ENCODE results near the gene SLC6A13. TPM values are rescaled to one million over a fixed set of nuclear protein-coding genes. Genes with fewer than 3 reads are reported as not detected.
A peak's percentile ranks its signal among the peaks of the same experiment; 100 is the strongest.
"Not testable (repeated sequence)": the region's sequence is repeated elsewhere in the genome, so short reads cannot be mapped to it uniquely, and the experiment has no call there.

SLC6A13 gene
- total RNA-seq, 1 donor from 2014 or later = 91.6 TPM

GRCh38 chr12:203462-204260 lies 59.0 kb downstream of the SLC6A13 start:
- ATAC-seq (peak; percentile 40), DNase-seq (ENCODE audit: low spot score) (no peak)

GRCh38 chr12:203074-203461 lies 59.6 kb downstream of the SLC6A13 start:
- ATAC-seq (no peak), DNase-seq (ENCODE audit: low spot score) (no peak)

GRCh38 chr12:202081-202731 lies 60.4 kb downstream of the SLC6A13 start:
- ATAC-seq (no peak), DNase-seq (ENCODE audit: low spot score) (no peak)

- DNase-seq (ENCODE audit: low spot score) (no peak), ATAC-seq (no peak)
Observed at GRCh38 chr12:201361-201760, 61.3 kb downstream of the SLC6A13 start.

- DNase-seq (ENCODE audit: low spot score) (no peak), ATAC-seq (no peak)
Observed at GRCh38 chr12:198705-199104, 63.9 kb downstream of the SLC6A13 start.

- no peak for DNase-seq (ENCODE audit: low spot score)
- ATAC-seq = no peak
Observed at GRCh38 chr12:197911-198695, 64.5 kb downstream of the SLC6A13 start.

GRCh38 chr12:197347-197746 lies 65.3 kb downstream of the SLC6A13 start:
- DNase-seq (ENCODE audit: low spot score) (no peak), ATAC-seq (no peak)

- ATAC-seq (no peak), DNase-seq (ENCODE audit: low spot score) (no peak)
Observed at GRCh38 chr12:196436-196835, 66.2 kb downstream of the SLC6A13 start.

GRCh38 chr12:195951-196350 lies 66.7 kb downstream of the SLC6A13 start:
- no peak for ATAC-seq
- DNase-seq (ENCODE audit: low spot score) = no peak

GRCh38 chr12:195156-195555 lies 67.5 kb downstream of the SLC6A13 start:
- no peak for DNase-seq (ENCODE audit: low spot score)
- ATAC-seq = no peak

GRCh38 chr12:194276-194675 lies 68.4 kb downstream of the SLC6A13 start:
- ATAC-seq = no peak
- DNase-seq (ENCODE audit: low spot score) = no peak

GRCh38 chr12:193261-193660 lies 69.4 kb downstream of the SLC6A13 start:
- ATAC-seq (no peak), DNase-seq (ENCODE audit: low spot score) (no peak)

GRCh38 chr12:191541-191940 lies 71.1 kb downstream of the SLC6A13 start:
- ATAC-seq = no peak
- DNase-seq (ENCODE audit: low spot score) = no peak

- no peak for ATAC-seq
Observed at GRCh38 chr12:190881-191280, 71.8 kb downstream of the SLC6A13 start.

GRCh38 chr12:189622-189962 lies 73.0 kb downstream of the SLC6A13 start:
- no peak for DNase-seq (ENCODE audit: low spot score)
- ATAC-seq = peak; percentile 14

More at GRCh38 chr12:190881-191280, 71.8 kb downstream of the SLC6A13 start:
- no peak for DNase-seq (ENCODE audit: low spot score)

- DNase-seq (ENCODE audit: low spot score) = peak; percentile 64
- peak; percentile 82 for ATAC-seq
Observed at GRCh38 chr12:188910-189621, 73.6 kb downstream of the SLC6A13 start.

- DNase-seq (ENCODE audit: low spot score) = not testable (repeated sequence)
- ATAC-seq = peak; percentile 16
Observed at GRCh38 chr12:187986-188909, 74.4 kb downstream of the SLC6A13 start.

GRCh38 chr12:186006-186625 lies 76.5 kb downstream of the SLC6A13 start:
- DNase-seq (ENCODE audit: low spot score) = no peak
- ATAC-seq = no peak

- ATAC-seq (peak; percentile 45), DNase-seq (ENCODE audit: low spot score) (peak; percentile 63)
Observed at GRCh38 chr12:185576-185955, 77.1 kb downstream of the SLC6A13 start.

All from left lobe of liver (tissue), 2 donors.